SU-DHL-6 (cell line): ENCODE results near the gene DROSHA.
A peak's percentile ranks its signal among the peaks of the same experiment; 100 is the strongest.

Experiments used
- EZH2phosphoT487 ChIP-seq: fragments of 200-600 bp; sonication (generic), shearing (Covaris generic); conservative IDR thresholded peaks from 2 replicates; pipeline ENCODE4 v1.6.1; 2018; ENCODE audit warnings: mild to moderate bottlenecking, antibody characterized with exemption, low read length, moderate library complexity, mixed read lengths
- TF ChIP-seq, protein P1 (sequence below): fragments of 200-600 bp; sonication (generic); IDR thresholded peaks from one replicate; pipeline ENCODE4 v1.5.1; 2017; ENCODE audit warnings: antibody characterized with exemption, mild to moderate bottlenecking, low read length, moderate library complexity; ENCODE audit not compliant: insufficient read depth, poor library complexity, severe bottlenecking

DNA sequence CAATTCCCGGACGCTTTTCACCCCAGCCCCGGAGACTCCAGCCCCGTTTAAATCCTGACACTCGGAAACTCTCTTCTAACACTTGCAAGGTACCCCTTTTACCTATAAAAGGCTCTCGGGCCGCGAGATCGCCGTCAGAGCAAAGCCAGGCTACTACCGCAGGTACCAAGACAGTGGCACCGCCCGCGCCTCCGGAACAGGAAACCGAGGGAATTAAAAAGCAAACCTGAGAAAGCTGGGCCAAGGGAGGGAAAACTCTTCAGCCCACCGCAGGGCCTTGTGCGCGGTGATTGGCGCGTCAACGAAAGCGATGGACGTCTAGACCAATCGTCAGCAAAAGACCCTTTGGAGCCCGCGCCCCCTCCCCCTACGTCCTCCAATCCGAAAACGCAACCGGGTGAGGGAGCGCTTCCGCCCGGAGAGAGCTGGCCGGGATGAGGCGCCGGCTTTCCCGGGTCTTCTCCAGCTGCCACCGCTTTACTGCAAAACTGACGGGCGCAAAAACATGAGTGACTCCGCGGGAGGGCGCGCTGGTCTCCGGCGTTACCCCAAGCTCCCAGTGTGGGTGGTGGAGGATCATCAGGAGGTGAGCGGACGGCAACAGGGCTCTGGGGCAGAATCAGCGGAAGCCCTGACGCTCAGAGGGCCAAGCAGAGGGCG is at the start of gene DROSHA, which contains the start of gene C5orf22:
- TF ChIP-seq, protein P1, sequence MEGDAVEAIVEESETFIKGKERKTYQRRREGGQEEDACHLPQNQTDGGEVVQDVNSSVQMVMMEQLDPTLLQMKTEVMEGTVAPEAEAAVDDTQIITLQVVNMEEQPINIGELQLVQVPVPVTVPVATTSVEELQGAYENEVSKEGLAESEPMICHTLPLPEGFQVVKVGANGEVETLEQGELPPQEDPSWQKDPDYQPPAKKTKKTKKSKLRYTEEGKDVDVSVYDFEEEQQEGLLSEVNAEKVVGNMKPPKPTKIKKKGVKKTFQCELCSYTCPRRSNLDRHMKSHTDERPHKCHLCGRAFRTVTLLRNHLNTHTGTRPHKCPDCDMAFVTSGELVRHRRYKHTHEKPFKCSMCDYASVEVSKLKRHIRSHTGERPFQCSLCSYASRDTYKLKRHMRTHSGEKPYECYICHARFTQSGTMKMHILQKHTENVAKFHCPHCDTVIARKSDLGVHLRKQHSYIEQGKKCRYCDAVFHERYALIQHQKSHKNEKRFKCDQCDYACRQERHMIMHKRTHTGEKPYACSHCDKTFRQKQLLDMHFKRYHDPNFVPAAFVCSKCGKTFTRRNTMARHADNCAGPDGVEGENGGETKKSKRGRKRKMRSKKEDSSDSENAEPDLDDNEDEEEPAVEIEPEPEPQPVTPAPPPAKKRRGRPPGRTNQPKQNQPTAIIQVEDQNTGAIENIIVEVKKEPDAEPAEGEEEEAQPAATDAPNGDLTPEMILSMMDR = peak; percentile 8
- no peak for TF ChIP-seq EZH2phosphoT487
